Measurements from ENCODE around the gene PTCH2. TPM values are rescaled to one million over a fixed set of nuclear protein-coding genes. Genes with fewer than 3 reads are reported as not detected.
"Not testable (repeated sequence)": the region's sequence is repeated elsewhere in the genome, so short reads cannot be mapped to it uniquely, and the experiment has no call there.

PTCH2 gene
- total RNA-seq, 1 donor from 2014 or later: 1.4 TPM

GRCh38 chr1:44828003-44828651 lies 14.9 kb downstream of the PTCH2 start:
- H3K27me3 Mint-ChIP-seq (ENCODE audit: unreplicated experiment): no peaks in the 10 kb centered on the region
- no peak overlapping the region for H3K4me3 Mint-ChIP-seq (ENCODE audit: unreplicated experiment)
- H3K27ac Mint-ChIP-seq (ENCODE audit: unreplicated experiment): no peak overlapping the region
- DNase-seq (ENCODE audit: extremely low spot score, unreplicated experiment): no peak
- TF ChIP-seq CTCF (IDR thresholded peaks at IDR 0.05): no peak
- H3K4me1 Mint-ChIP-seq (ENCODE audit: unreplicated experiment): no peaks in the 10 kb centered on the region
- H3K36me3 Mint-ChIP-seq (ENCODE audit: unreplicated experiment): no peaks in the 10 kb centered on the region
- no peaks in the 10 kb centered on the region for H3K9me3 Mint-ChIP-seq (ENCODE audit: unreplicated experiment)

- Mint-ChIP-seq H3K9me3 (ENCODE audit: unreplicated experiment) (no peaks in the 10 kb centered on the region), H3K4me3 (ENCODE audit: unreplicated experiment) (no peak overlapping the region), H3K27me3 (ENCODE audit: unreplicated experiment) (no peaks in the 10 kb centered on the region), H3K36me3 (ENCODE audit: unreplicated experiment) (no peaks in the 10 kb centered on the region), H3K4me1 (ENCODE audit: unreplicated experiment) (no peaks in the 10 kb centered on the region), H3K27ac (ENCODE audit: unreplicated experiment) (no peak overlapping the region)
- TF ChIP-seq CTCF (IDR thresholded peaks at IDR 0.05): no peak
- no peak for DNase-seq (ENCODE audit: extremely low spot score, unreplicated experiment)
Observed at GRCh38 chr1:44827197-44828002, 15.7 kb downstream of the PTCH2 start.

GRCh38 chr1:44826375-44827196 lies 16.5 kb downstream of the PTCH2 start:
- Mint-ChIP-seq H3K4me3 (ENCODE audit: unreplicated experiment) (no peak overlapping the region), H3K27me3 (ENCODE audit: unreplicated experiment) (no peaks in the 10 kb centered on the region), H3K9me3 (ENCODE audit: unreplicated experiment) (no peaks in the 10 kb centered on the region), H3K27ac (ENCODE audit: unreplicated experiment) (no peak overlapping the region), H3K4me1 (ENCODE audit: unreplicated experiment) (no peaks in the 10 kb centered on the region), H3K36me3 (ENCODE audit: unreplicated experiment) (no peaks in the 10 kb centered on the region)
- no peak for TF ChIP-seq CTCF (IDR thresholded peaks at IDR 0.05)
- no peak for DNase-seq (ENCODE audit: extremely low spot score, unreplicated experiment)

- H3K27me3 Mint-ChIP-seq (ENCODE audit: unreplicated experiment); H3K4me3 Mint-ChIP-seq (ENCODE audit: unreplicated experiment); H3K4me1 Mint-ChIP-seq (ENCODE audit: unreplicated experiment); H3K27ac Mint-ChIP-seq (ENCODE audit: unreplicated experiment); H3K9me3 Mint-ChIP-seq (ENCODE audit: unreplicated experiment); H3K36me3 Mint-ChIP-seq (ENCODE audit: unreplicated experiment); DNase-seq (ENCODE audit: extremely low spot score, unreplicated experiment): not testable (repeated sequence)
Observed at GRCh38 chr1:44824392-44824791, 18.7 kb downstream of the PTCH2 start.

GRCh38 chr1:44822981-44823451 lies 20.0 kb downstream of the PTCH2 start:
- no peaks in the 10 kb centered on the region for H3K27me3 Mint-ChIP-seq (ENCODE audit: unreplicated experiment)
- H3K9me3 Mint-ChIP-seq (ENCODE audit: unreplicated experiment): no peaks in the 10 kb centered on the region
- TF ChIP-seq CTCF (IDR thresholded peaks at IDR 0.05): no peak
- H3K36me3 Mint-ChIP-seq (ENCODE audit: unreplicated experiment): peaks cover 2% of the 10 kb centered on the region
- H3K4me3 Mint-ChIP-seq (ENCODE audit: unreplicated experiment): no peak overlapping the region
- H3K27ac Mint-ChIP-seq (ENCODE audit: unreplicated experiment): no peak overlapping the region
- H3K4me1 Mint-ChIP-seq (ENCODE audit: unreplicated experiment): peaks cover 22% of the 10 kb centered on the region
- DNase-seq (ENCODE audit: extremely low spot score, unreplicated experiment): no peak
